NCI-H1048 (cell line): ENCODE results near the gene TRAPPC5.
"Not testable (repeated sequence)": the region's sequence is repeated elsewhere in the genome, so short reads cannot be mapped to it uniquely, and the experiment has no call there.

Source experiments
- DNase-seq: peaks from one replicate; lab custom pipeline; 2025; lab: John Stamatoyannopoulos, UW

TRAPPC5 gene

DNA sequence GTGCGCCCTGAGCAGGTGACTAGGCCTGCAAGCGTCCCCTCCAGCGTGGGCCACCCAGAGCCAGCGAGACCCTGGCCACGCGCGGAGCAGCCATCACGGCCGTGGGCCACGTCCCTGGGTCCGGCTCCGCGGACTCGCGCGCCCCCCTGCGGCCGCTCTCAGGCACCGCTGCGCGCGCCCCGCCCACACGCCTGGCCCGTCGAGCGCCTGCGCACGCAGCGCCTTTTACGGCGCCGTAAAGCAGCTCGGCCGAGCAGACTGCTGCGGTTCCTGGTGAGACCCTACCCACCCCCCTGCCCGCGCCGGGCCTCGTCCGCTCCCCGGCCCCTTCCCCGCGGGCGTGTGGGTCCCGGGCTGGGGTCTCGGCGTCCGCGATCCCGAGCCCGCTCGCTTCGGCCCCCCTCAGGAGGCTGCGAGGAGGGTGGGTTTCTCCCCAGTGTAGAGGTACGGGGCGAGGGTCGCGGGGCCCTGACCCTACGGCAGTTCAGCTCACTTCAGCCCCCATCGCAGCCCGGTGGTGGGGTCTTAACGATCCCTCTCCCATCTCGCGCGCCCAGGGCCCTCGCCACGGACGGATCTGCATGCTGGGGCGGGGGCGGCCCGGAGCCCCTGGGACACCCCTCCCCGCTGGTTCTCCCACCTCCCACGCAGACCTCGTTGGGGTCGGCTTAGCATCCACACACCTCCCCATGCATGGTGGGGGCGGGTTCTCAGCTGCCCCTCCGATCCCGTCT lies at the start of gene TRAPPC5:
Gene TRAPPC5, plus strand, starts transcription at position 228 of the 734 bp plus-strand sequence. CDS start 1,421 bp downstream, outside the sequence.
- DNase-seq: peak; percentile 73

DNA sequence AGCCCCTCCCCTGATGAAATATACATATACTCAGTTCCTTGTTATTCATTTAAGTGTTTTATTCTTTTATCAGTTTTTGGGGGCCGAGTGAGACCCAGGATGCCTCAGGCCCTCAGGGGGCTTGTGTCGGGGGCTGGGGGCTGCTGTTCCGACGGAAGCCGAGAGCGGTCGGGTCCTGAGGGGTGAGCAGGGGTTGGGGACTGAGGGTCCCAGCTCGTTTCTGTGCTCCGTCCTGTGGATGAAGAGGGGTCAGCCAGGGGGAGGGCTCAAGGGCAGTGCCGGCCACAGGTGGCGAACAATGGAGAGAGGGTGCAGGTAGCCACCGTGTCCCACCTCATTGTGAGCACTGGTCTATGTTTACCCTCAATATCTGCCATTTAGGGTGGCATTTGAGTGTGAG lies 49.1 kb upstream of the TRAPPC5 start:
- no peak for DNase-seq

DNA sequence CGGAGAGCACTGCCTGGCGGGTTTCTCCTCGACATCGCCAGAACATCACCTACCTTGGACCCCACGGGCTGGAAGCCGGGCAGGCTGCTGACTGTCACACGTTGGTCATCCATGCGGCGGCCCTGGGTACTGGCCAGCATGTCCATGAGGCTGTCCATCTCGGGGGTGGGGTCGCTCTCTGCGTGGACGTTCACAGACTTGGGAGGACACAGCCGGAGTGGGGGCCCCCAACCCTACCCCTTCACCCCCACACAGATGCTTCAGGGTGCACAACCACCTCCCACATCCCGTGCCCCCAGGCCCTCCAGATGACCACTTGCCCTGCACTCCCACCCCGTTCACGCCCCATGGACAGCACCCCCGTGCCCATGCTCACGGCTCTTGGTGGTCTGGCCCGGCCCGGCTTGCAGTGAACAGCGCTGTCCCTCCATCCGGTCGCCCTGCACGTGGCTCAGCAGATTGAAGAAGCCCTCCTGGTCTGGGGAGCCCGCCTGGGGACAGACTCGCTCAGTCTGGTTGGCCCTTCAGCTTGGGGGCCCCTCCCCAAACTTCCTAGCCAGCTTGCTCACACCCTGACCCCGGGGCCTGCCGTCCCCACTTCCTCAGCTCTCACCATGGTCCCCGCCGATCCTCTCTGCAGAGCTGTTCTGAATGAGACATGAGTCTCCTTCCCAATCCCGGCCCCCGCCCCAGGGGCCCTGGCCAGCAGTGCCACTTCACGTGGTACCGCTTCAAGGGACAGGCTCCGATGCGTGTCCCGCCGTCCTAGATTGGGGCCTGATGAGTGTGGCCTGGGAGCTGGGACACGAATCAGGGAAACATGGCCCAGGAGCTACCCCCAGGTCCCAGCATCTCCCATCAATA lies 48.1 kb upstream of the TRAPPC5 start:
- no peak for DNase-seq

DNA sequence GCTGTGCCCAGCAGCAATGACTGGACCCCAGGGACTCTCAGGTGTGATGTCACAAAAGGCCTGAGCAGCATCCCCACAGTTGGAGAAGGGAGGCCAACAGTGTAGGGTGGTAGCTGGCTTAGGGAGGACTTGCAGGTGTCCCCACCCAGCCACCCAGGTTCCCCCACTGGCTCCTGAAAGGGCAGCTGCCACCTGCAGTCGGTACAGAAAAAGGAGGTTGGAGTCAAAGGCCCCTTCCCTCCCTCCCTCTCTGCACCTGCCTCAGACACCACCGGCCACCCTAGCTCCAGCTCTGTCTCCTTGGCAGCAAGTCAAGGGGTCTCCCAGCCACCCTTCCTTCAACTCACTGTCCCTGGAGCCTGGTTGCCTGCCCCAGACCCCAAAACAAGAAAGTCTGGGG lies 46.9 kb upstream of the TRAPPC5 start, which contains the start of gene PCP2:
Gene PCP2, minus strand, starts transcription at position 22 of the 400 bp plus-strand sequence. CDS start 262 bp downstream, outside the sequence.
- DNase-seq: no peak

DNA sequence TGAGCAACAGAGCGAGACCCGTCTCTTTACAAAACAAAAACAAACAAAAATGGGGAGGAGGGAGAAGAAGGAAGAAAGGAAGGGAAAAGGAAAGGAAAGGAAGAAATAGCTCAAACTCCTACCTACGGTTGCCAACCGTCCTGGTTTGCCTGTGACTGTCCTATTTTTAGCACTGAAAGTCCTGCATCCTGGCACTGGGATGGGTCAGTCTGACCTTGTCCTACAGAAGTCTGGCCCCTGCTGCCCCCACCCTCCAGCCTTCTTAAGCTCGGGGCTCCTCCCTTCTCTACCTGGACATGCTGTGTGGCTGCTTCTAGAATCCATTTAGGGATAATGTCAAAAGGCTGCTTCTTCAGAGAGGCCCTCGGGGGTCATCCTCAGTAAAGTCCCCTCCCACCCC lies 45.0 kb upstream of the TRAPPC5 start:
- no peak for DNase-seq

DNA sequence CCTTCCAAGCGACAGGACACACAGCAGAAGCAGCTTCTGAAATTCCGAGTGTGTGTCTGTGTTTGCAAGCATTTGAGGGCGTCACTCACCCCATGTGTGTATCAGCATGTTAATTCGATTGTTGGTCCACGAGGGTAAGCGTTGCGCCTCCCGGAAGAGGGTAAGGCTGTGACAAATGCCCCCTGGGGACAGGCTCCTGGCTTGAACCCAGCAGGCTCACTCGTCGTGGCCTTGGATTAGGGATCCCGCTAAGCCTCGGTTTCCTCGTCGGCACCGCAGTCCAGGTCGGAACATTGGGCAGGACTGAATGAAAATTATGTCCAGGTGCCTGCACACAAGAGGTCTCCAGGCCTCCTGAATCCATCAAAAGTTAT lies 44.3 kb upstream of the TRAPPC5 start:
- no peak for DNase-seq

DNA sequence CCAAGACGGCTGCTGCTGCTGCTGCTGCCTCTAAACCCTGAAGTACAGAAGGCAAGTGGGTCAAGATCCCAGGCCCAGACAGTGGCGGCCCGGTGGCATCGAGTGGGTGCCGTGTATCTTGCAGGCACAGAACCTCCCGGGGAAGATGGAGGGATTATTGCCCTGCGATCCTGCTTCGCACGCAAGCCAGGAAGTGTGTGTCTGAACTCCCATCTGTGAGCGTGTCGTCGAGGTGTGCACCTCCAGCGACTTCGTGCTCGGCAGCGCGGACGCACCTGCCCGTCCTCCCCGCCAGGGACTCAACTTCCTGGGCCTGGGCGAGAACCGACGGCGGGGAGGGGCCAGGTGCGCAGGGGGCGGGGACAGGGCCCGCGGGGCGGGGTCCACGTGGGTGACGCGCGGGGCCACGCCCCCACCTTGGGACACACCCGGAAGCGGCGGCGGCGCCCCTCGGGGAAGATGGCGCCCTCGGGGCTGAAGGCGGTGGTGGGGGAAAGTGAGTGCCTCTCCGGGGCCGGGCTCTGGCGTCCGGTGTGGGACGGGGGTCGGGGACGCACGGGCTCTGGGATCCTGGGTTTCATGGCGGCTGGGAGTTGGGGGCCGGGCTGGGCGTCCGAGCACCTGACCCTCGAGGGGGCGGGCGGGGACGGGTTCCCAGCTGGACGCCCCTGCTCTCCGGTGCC lies 43.8 kb upstream of the TRAPPC5 start, which contains the start of gene STXBP2:
Gene STXBP2, plus strand, starts transcription at position 420 of the 683 bp plus-strand sequence. Its CDS starts 40 bp downstream, at position 460.
- DNase-seq: peak; percentile 13

DNA sequence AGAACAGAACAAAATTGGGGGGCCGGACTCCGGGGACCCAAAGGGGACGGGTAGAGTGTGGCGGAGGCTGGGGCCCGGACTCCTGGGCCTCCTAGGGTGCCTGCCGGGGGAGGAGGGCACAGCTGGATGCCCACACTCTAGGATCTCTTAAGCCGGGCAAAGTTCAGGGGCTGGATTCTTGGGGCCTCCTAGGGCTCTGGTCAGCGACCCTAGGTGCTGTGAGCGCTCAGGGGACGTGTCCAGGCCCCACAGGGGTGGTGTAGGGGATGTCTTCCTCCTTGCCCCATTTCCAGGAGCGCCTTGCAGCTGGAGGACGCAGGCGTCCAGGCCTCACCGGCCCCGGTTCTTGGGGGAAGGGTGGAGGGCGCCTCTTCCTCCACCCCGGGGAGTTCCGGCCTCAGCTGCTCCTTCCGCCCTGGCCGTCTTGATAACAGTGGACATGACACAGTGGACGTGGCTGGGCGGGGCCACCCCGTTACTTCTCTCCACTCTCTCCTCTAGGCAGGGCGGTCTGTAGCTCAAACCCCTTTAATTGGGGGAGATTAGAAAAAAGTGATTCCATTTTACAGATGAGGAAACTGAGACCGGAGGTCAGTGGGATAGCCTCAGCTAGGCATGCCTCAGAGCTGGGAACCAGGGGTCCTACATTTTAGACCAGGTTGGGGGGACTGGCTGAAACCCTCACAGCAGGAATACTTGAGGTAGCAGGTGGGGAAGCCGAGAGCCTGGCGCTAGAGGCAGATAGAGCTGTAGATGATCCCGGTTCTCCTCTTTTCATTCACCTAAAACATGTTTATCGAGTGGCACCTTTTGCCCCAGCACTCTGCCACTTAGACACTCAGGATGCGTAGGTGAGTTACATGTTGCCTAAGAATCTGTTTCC lies 43.0 kb upstream of the TRAPPC5 start:
- no peak for DNase-seq

DNA sequence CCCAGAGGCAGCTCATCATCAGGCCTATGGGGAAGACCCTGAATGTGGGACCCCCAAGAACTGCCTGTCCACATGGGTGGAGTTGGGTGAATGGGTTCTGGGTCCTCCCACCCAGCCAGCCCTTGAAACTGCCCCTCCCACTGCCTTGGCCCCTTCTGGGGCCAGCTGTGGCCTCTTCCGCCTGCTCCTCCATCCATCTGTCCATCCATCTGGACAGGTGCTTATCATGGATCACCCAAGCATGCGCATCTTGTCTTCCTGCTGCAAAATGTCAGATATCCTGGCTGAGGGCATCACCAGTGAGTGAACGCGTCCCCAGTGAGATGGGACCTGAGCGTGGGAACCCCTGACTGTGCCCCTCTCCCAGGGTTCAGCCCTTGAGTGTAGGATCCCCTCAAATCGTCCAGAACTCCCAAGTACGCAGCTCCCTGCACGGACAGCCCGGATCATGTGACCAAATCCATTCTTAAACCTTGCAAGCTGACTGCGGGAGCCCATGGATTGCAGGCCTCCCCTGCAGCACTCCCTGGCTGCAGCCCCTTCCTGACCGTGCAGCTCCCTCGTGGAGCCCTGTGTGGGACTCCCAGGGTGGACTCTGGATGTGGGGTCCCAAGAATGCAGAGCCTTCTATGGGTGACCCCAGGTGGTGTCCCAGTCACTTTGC lies 41.7 kb upstream of the TRAPPC5 start:
- no peak for DNase-seq

DNA sequence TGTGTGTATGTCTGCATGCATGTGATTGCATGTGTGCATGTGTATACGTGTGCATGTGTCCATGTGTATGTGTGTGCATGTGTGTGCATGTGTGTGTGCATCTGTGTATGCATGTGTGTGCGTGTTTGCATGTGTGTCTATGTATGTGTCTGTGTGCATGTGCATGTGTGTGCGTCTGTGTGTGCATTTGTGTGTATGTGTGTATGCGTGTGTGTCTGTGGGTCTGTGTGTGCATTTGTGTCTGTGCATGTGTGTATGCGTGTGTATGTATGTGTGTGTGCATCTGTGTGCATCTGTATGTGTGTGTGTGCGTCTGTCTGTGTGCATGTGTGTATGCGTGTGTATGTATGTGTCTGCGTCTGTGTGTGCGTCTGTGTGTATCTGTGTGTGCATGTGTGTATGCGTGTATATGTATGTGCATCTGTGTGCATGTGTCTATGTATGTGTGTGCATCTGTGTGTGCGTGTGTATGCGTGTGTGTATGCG lies 40.7 kb upstream of the TRAPPC5 start:
- no peak for DNase-seq

DNA sequence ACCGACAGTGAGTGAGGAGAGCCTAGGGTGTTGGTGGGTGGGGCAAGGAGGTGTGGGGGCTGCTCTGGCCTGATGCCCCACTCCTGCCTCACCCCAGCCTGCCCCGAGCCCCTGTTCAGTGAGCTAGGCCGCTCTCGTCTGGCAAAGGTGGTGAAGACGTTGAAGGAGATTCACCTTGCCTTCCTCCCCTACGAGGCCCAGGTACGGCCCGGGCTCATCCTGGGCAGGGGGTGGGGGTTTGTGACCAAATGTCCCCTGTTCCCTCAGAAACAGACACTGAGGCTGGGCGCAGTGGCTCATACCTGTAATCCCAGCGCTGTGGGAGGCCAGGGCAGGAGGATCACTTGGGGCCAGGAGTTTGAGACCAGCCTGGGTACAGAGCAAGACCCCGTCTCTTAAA lies 39.8 kb upstream of the TRAPPC5 start:
- no peak for DNase-seq

DNA sequence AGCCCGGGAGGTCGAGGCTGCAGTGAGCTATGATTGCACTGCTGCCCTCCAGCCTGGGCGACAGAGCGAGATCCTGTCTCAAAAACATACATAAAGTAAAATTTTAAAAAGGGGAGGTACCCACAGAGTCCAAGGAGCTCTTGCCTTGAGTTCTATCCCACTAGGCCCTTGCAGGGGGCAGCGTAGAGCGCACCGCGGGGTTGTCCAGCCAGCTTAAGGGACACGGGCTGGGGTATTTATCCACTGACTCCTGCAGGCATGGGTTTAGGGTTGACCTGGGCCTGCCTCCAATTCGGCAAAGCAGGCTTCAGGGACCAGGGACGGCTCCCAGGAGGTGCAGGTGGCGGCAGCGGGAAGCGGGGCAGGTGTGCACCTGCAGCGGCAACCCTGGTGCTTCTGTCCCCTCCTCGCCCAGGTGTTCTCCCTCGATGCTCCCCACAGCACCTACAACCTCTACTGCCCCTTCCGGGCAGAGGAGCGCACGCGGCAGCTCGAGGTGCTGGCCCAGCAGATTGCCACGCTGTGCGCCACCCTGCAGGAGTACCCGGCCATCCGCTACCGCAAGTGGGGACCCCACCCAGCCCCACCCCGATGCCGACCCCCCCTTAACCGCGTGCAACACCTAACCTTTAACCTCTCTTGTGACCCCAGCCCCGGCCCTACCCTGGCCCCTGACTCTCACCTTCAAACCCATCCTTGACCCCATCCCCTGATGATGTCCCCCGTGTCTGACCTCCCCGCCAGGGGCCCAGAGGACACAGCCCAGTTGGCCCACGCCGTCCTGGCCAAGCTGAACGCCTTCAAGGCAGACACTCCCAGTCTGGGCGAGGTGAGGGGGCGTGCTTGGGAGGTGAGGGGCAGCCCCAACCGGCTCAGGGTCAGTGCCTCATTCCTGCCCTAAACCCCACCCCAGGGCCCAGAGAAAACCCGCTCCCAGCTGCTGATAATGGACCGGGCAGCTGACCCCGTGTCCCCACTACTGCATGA lies 39.0 kb upstream of the TRAPPC5 start:
- no peak for DNase-seq

DNA sequence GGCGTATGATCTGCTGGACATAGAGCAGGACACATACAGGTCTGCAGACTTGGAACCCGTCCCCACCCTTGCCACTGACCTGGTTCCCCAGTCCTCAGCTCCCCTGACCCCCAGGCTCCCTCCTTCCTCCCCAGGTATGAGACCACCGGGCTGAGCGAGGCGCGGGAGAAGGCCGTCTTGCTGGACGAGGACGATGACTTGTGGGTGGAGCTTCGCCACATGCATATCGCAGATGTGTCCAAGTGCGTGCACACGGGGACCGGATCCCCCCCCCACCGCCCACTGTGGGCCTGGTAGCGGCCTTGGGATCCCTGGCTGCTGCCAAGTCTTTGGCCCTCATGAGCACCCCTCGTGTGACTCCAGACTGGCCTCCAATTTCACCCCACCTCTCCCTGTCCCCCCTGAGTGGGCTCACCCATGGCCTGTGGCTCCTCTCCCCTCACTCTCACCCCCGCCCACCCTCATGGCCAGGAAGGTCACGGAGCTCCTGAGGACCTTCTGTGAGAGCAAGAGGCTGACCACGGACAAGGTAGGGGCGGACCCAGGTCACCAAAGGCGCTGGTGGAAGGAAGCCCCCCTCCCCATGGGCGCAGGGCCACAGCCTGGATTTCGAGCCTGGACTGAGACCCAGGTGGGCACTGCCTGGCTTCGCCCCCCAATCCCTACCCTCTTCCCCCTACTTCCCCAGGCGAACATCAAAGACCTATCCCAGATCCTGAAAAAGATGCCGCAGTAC lies 38.2 kb upstream of the TRAPPC5 start:
- no peak for DNase-seq

DNA sequence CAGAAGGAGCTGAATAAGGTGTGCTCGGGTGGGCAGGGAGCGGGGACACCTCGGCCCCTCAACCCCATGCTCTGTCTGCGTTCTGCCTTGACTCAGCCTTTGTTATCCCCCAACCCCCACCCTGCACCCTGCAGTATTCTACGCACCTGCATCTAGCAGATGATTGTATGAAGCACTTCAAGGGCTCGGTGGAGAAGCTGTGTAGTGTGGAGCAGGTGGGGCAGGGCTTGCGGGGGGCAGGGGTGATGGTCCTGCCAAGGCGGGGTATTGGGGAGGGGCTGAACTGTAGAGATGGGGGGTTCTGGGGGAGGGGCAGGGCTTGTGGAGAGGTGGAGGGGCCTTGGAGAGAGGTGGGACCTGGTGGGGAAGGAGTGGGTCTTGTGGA lies 37.6 kb upstream of the TRAPPC5 start:
- no peak for DNase-seq

DNA sequence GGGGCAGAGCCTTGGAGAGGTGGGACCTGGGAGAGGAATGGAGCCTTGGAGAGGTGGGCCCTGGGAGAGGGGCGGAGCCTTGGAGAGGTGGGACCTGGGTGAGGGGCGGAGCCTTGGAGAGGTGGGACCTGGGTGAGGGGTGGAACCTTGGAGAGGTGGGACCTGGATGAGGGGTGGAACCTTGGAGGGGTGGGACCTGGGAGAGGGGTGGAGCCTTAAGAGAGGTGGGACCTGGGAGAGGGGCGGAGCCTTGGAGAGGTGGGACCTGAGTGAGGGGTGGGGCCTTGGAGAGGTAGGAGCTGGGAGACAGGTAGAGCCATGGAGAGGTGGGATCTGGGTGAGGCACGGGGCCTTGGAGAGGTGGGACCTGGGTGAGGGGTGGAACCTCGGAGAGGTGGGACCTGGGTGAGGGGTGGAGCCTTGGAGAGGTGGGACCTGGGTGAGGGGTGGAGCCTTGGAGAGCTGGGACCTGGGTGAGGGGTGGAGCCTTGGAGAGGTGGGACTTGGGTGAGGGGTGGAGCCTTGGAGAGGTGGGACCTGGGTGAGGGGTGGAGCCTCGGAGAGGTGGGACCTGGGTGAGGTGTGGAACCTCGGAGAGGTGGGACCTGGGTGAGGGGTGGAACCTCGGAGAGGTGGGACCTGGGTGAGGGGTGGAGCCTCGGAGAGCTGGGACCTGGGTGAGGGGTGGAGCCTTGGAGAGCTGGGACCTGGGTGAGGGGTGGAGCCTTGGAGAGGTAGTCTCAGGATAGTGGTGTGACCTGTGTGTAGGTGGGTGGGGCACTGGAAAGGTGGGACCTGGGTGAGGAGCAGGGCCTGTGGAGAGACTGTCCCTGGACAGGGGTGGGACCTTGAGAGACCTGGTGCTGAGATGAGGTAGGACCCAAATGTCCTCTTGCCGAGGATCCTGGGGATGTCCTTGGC lies 36.7 kb upstream of the TRAPPC5 start:
- DNase-seq: not testable (repeated sequence)

DNA sequence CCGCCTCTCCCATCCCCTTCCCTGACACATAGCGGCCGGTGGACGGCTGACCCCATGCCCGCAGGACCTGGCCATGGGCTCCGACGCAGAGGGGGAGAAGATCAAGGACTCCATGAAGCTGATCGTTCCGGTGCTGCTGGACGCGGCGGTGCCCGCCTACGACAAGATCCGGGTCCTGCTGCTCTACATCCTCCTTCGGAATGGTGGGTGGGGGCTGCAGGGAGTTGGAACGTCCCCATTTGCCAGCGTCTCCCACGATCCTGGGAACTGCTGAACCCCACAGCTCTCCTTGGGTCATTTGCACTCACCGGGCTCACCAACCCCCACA lies 36.1 kb upstream of the TRAPPC5 start:
- DNase-seq: no peak

DNA sequence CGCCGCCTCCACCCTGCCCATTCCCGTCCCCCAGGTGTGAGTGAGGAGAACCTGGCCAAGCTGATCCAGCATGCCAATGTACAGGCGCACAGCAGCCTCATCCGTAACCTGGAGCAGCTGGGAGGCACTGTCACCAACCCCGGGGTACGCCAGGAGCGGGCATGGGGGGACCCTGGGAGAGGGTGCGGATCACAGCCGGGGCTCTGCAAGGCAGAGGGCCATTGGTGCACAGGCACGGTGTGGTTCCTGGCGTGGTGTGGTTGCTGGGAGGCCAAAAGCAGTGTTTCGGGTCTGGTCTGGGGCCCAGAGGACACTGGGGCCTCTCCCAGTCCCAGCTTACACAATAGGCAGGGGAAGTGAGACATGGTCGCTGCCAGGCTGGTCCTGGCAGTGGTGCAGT lies 35.5 kb upstream of the TRAPPC5 start:
- DNase-seq: no peak
